Measurements from ENCODE around the gene ZC3H12C.

Gene ZC3H12C

DNA sequence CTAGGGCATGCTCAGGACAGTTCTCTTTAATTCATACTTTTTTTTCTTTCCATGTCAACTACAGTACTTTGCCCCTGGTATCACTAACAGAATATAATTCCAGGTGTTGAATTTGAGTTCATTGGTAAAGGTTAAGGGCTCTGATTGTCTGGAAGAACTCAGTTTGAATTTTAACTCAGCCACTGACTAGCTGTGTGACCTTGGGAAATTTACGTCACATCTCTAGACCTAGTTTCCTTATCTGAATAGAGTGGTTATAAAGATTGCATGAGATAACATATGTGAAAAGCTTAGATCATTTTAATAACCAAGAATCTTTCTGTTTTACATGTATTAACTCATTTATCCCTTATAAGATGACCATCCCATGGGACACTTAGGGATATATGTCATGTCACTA is 15.8 kb upstream of the ZC3H12C start:
- DNase-seq (ENCODE audit: low read depth), result no peak

DNA sequence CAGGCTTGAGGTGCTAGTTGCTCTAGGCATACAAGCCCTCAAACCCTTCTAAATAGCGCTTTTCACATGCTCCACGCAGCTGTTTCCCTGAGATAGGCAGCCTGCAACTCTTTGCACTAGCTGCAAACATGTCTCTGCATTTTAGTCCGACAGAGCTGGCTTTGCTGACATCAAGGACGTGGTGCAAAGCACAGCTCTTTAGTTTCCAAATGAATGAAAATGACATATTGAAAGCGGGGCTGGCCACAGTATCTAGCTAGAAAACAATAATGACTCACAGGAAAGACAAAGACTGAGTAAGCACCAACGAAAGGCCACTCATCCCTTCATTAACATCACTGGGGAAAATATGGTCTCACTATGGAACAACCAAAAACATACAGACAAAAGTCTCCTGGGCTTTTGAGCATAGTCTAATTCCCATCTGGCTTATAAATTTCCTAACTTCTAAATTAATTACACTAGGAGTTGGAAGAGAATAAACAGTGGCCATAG is 15.3 kb upstream of the ZC3H12C start:
- DNase-seq (ENCODE audit: low read depth), result no peak

DNA sequence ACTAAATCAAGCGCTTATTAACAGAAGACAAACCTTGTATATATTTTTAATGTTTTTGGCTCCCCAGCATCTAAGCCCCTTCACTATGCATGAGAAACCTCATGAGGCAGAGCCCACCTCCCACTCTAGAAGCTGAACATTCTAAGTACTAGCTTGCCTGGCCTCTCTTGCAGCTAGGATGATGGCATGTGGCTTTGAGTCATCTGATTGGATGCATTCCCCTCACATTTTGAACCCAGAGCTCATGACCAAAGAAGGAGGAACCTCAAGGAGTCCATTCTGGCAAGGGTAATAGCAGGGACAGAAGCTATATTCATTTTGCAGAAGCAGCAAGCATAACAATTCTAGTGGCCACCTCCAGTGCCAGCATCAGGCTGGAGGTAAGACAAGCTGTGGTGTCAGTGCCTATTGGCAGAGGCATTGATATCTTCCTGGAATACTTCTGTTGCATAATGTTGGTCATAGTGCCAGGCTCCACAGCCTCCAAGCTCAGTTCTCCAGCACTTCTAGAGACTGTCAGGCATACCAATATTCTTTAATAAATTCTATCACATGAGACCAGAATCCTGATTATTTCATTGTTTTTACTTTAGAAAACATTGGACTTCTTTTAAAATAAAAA is 14.2 kb upstream of the ZC3H12C start:
- no peak for DNase-seq (ENCODE audit: low read depth)

GRCh38 chr11:110079726-110080125 is 13.5 kb upstream of the ZC3H12C start:
- DNase-seq (ENCODE audit: low read depth), result no peak

DNA sequence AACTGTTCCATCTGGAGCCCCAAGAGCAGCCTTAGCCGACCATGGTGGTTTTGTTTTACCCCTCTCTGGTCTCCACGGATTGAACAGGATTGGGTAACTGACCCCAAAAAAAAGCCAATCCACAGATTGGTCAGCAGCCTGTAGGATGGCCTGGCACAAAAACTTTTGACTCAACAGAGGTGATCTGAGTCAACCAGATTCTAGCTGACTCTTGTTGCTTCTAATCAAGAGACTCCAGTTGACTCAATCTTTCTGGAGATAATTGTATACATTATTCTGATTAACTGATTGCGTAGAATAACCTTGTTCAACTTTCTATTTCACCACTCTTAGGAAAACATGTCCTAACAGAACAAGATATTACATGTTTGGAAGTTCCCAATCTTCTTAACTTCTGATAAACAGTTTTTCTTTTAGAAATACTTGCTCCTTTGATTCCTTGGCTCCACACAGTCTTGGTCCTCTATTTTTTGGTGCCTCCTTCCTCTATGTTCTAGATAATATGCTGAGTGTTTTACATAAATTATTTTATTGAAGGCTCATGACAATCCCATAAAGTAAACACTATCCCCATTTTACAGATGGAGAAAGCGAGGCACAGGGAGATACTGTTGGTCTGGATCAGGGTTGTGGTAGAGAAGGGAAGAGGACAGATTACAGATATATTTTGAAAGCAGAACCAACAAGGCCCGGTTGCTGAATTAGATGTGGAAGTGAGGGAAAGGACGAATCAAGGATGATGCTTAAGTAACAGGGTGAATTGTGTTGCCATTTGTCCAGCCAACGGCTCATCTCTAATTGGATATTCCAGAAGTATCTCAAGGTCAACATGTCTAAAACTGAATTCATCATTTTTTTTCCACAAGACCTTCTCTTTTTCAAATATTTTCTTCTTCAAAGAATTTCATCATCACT is 11.5 kb upstream of the ZC3H12C start:
- DNase-seq (ENCODE audit: low read depth), result no peak

- no peak for DNase-seq (ENCODE audit: low read depth)
Measured at GRCh38 chr11:110082899-110083298, 10.3 kb upstream of the ZC3H12C start.

DNA sequence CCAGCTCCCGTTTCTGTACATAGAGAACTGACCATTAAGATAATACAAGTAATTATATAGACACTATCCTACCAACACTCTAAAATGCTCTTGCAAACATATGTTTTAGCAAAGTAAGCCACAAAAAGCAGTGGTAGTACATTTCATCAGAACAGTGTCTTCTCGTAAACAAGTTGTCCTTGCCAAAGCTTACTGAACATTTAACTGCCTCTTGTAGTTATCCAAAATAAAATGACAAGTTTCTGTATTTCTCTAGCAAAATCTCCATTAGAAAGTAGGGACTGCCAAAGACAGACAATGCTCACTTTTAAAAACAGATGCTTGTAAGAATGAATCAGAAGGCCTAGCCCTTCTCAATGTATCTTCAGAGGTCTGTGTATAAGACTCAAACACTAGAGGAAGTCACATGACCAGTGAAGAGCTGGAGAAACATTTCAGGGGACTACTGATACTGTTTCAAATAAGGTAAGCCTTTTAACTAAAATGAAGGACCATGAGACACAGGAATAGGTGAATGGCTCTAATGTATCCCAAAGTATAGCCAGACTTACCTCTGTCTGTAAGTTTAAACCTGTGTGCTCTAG is 7.8 kb upstream of the ZC3H12C start:
- no peak for DNase-seq (ENCODE audit: low read depth)

DNA sequence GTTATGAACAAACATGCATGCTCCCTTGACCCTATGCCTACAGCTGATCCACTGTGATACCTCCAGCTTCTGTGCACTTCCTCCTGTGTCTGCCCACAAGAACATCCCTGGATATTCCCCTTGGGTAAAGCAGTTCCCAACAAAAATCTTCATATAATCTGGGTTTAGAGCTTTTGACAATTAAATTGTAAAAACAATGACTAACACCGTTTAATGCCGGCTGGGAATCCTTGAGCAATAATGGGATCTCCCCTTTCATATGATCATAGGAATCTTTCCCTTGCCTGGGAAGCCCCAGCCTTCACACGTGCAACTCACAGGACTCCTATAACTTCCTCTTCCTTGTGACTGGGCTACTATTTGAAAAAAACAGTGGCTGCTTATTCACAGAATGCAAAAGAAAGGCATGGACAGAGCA is 6.3 kb upstream of the ZC3H12C start:
- no peak for DNase-seq (ENCODE audit: low read depth)

DNA sequence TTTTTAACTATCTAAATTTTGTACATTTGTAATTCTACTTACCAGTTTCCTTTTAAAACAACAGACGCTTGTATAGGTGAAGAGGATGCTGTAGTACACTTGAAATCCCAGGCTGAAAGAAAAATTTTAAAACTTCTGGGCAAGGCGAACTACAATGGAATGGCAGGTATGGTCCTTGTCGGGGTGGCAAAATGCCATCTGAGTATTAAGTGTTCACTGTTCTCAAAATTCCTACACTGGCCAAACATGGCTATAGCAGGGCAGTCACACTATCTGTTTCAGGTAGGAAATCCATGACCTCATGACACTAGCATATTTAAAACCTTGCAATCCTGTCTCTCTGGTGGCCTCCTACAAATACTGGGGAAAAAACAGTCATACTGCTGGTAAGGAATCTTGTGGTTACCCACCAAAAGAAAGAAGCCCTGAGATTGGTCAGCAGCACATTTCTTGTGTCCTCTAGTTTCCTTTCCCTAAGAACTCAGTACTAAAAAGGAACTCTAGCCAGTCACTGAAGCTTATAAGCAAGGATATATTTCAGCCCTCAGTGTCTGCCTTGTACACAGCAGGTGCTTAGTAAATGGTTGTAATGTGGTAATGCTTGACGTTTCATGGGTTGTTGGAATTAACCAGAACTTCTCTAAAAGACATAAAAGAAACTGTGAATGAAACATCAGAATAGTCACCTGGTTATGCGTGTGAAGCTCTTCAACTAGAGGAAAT is 5.2 kb upstream of the ZC3H12C start:
- DNase-seq (ENCODE audit: low read depth), result no peak

DNA sequence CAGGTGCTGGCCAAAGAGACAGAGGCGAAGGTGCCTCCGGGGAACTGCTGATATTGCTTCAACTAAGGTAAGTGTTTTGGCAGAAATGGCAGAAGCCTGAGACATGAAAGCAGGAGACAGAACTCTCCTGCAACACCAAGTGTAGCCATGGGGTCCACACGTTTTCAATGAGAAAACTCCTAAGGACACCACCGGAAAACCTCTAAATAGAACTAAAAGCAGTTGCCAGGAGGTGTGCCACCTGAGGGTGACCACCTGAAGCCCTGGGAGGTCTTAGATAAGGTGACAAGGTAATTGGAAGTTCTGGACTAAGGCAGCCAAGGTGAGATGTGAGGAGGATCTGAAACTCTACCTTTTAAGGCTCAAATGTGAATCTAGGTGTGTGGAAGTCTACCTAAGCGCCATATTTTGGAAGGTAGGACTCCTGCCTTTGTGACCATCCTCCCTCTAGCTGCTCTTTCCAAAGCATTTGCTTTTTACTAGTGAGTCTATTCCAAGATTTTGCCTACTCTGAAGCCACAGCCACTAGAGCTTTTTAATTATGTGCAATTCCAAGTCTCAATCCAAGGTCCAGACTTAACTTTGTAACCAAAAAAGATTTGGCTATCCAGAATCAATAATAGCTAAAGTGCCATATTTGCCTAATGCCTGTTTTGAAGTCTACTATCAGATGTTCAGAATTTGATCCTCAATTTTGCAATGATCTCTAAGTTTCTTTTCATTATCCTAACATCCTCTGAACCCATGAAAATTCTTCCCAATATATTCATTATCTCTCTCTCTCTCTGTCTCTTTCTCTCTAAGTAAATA is 4.5 kb upstream of the ZC3H12C start:
- DNase-seq (ENCODE audit: low read depth), result no peak

DNA sequence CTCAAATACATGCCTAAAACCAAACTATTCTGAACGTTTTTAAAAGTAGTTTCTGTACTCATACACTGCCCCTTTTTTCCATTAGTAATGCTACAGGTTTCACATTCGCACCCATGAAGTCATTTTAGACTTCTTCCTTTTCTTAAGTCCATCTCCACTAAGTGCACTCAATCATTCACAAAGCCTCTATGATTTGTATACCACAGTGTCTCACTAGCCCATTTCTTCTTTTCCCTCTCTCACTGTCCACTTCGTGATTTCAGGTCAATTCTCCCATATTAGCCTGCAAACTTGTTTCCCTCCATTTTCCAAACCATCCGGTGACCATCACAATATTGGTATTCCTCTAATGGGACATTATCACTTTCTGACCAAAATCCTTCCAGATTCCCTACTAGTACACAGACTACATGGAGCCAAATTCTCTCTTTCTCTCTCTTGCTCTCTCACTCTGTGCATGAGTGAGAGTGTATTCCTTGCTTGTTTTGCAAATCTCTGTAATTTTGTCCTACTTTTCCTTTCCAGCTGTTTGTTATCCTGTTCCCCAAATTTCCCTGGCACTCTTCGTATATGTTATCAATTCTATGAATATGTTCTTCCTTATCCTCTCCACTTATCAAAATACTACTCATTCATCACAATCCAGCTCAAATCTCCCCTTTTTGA is 3.4 kb upstream of the ZC3H12C start:
- no peak for DNase-seq (ENCODE audit: low read depth)

GRCh38 chr11:110090466-110091026 is 2.6 kb upstream of the ZC3H12C start:
- no peak for DNase-seq (ENCODE audit: low read depth)

GRCh38 chr11:110092111-110092514 is 1.1 kb upstream of the ZC3H12C start:
- no peak for DNase-seq (ENCODE audit: low read depth)

DNA sequence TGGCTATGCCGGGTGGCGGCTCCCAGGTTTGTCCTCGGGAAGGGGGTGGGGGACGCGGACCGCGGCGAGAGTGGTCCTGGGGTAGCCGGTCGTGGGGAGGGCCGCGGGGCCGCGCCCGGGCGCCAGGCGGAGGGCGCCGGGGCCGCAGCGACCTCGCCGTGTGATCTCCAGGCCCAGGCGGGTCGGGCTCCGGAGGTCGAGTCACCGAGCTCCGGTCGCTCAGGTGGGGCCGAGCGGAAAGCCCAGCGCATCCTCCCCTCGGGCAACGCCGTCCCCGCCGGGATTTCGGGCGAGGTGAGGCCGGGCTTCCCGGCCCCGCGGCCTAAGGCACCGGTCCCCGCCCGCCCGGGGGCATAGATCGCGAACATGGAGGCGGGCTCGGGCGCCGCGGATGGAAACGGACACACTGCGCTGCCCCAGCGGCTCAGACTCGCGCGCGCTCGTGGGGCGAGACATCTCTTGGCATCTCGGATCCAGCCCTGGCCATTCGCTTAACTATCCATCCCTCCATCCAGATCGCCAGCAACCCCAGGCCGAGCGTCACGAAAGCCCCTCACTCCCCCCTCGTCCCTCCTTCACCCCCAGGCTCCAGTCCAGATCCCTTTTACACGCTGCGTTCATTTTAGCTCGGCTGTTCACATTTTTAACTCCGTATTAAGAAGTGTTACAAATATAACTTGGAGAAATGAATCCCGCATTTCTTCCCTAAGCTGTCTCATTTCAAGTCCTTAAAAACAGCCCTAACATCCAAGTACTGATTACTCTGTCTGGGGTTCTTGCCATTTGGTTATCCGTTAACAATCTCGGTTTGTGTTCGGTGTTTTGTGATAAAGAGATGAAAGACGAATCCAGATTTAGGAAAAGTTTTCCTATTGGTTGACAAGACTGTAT is 460 bp downstream of the ZC3H12C start:
- no peak for DNase-seq (ENCODE audit: low read depth)

GRCh38 chr11:110094298-110095285 is 1.4 kb downstream of the ZC3H12C start:
- no peak for DNase-seq (ENCODE audit: low read depth)

DNA sequence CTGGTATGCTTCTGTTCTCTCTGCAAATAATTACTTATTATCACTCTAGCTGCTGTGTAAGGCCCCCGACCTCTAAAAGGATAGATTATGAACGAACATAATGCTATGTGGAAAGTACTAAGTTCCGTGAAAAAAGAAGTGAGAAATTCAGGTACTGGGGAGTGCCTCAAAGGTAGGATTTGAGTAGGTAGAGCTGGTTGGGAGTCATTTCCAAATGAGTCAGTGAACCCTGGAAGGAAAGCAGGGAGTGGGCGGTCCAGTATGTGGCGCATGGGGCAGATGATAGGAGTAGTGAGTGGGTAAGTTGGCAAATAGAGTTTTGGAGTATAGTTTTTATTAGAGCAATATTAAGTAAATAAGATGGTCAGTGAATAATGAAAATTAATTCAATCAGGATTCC is 2.4 kb downstream of the ZC3H12C start:
- no peak for DNase-seq (ENCODE audit: low read depth)

DNA sequence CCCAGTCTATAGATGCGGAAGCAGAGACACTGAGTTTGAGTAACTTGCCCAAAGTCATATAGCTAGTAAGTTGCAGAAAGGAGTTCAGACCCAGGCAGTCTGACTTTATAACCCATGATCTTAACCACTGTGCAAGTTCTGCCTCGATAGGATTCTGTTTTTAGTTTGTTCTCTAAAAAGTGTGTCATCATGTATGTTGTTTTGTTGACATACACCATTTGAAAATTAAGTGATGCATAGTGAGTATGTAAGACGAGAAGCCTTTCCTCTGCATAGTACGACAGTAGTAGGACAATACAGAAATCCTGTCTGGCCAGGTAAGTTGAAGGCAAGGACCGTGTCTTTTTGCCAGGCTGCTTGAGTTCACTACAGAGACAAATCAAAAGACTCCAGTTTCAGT is 3.3 kb downstream of the ZC3H12C start:
- DNase-seq (ENCODE audit: low read depth), result no peak

GRCh38 chr11:110097459-110098012 is 4.3 kb downstream of the ZC3H12C start:
- no peak for DNase-seq (ENCODE audit: low read depth)

Measured in activated T-helper 9 cell treated with anti-CD3 and anti-CD28 coated beads, Interleukin-2, amount 50 U/mL, for 16 hours (primary cell).